Tibial nerve (tissue), 4 donors: ENCODE data around the gene CIB4. TPM values are rescaled to one million over a fixed set of nuclear protein-coding genes. Genes with fewer than 3 reads are reported as not detected.

Source experiments
- DNase-seq, 2 donors: peaks; one replicate each; pipeline ENCODE4 v3.0.0-alpha.2; 2019; ENCODE audit warnings: low spot score in 2 of 2
- H3K27ac ChIP-seq, 4 donors: fragments of 200-600 bp; sonication (generic) in 3 of 4; one replicate each; pipeline ENCODE4 v1.5.1; 2017 to 2019; ENCODE audit warnings: mild to moderate bottlenecking in 1 of 4
- H3K27me3 ChIP-seq, 2 donors: fragments of 200-600 bp; sonication (generic) in 1 of 2; one replicate each; pipeline versions ENCODE4 v1.5.1 to v1.6.0; 2017 to 2019
- H3K36me3 ChIP-seq, 3 donors: fragments of 200-600 bp; sonication (generic); one replicate each; pipeline ENCODE4 v1.5.1; 2018 to 2019
- H3K4me1 ChIP-seq, 4 donors: fragments of 200-600 bp; sonication (generic) in 3 of 4; one replicate each; pipeline ENCODE4 v1.5.1; 2017 to 2019
- H3K4me3 ChIP-seq, 4 donors: fragments of 200-600 bp; sonication (generic) in 3 of 4; one replicate each; pipeline ENCODE4 v1.5.1; 2017 to 2019; ENCODE audit warnings: mild to moderate bottlenecking in 1 of 4, moderate library complexity in 1 of 4
- H3K9me3 ChIP-seq, 4 donors: fragments of 200-600 bp; sonication (generic) in 3 of 4; one replicate each; pipeline ENCODE4 v1.5.1; 2017 to 2019
- CTCF ChIP-seq, 5 experiments: fragments of 200-600 bp in 3 of 5; fragments of 450-650 bp in 2 of 5; sonication (generic) in 3 of 5; IDR thresholded peaks; one replicate each; pipeline ENCODE4 v1.5.1; 2016 to 2019; ENCODE audit warnings: antibody characterized with exemption in 5 of 5, mild to moderate bottlenecking in 3 of 5, moderate library complexity in 2 of 5
- EP300 ChIP-seq, 2 donors: sonication (generic); formaldehyde crosslinking; IDR thresholded peaks; one replicate each; pipeline ENCODE4 v1.6.1; 2017; ENCODE audit warnings: antibody characterized with exemption in 2 of 2, mild to moderate bottlenecking in 1 of 2
- POLR2A ChIP-seq, 2 donors: fragments of 450-650 bp; IDR thresholded peaks; one replicate each; pipeline ENCODE4 v1.6.1; 2017; ENCODE audit warnings: antibody characterized with exemption in 2 of 2, mild to moderate bottlenecking in 2 of 2, moderate library complexity in 2 of 2
- WGBS, 2 donors: methylation state at CpG; one replicate each; pipeline ENCODE4 v1.1.5; 2018; 5-methylcytosine and 5-hydroxymethylcytosine counted together
- total RNA-seq, 4 donors: library from RNA; depleted of rRNA; stranded (reverse); fragments of >200 nt; gene quantifications; one replicate each; pipeline ENCODE4 v1.1.0, GENCODE V29; 2016

The CIB4 gene
- total RNA-seq, 4 donors from 2014 or later: not detected

DNA sequence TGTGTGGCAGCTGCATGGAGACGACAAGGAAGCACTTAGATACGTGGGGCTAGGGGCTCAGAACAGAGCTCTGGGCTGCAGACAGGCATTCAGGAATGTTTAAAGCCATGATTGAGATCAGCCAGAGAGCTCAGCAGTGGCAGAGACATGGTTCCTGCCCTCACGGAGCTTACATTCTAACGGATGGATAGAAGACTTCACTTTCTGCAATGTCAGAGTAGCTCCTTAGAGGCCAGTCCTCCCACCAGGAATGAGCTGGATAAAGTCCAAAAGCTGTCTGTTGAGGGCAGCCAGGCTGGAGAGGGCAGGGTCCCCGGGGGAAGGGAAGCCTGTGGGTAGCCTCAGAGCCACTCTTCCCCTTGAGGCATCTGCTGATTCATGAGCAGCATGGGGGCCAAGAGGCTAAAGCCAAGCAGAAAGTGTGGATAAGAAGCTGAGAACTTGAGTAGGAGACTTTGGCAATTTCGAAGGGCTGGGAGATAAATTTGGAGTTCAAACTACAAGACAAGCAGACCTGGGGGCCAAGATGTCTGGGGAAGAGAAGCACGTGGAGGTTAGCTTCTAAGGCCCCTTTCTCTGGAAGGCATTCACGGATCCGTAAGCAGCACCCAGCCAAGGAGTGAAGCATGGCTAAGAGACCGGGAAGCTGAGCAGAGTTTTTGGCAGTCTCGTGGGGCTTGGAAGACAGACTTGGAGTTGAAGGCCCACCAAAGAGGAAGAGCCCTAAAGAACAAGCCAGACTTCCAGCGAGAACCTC, 9.7 kb upstream of the CIB4 start:
- no peaks in the 10 kb centered on the region for H3K27me3 ChIP-seq
- 77 to 83% methylated on average over 12 of the region's 12 CpGs for WGBS, 2 donors
- no peaks in the 10 kb centered on the region for H3K9me3 ChIP-seq
- DNase-seq: no peak
- no peak for TF ChIP-seq CTCF (IDR thresholded peaks at IDR 0.05)
- no peak for TF ChIP-seq EP300 (IDR thresholded peaks at IDR 0.05)
- H3K27ac ChIP-seq: peak overlapping the region in 1 of 4 donors; percentile 34
- H3K4me3 ChIP-seq: no peak overlapping the region
- H3K4me1 ChIP-seq: peaks cover 0 to 23% (median 1%) of the 10 kb centered on the region in 4 donors
- H3K36me3 ChIP-seq: no peaks in the 10 kb centered on the region

DNA sequence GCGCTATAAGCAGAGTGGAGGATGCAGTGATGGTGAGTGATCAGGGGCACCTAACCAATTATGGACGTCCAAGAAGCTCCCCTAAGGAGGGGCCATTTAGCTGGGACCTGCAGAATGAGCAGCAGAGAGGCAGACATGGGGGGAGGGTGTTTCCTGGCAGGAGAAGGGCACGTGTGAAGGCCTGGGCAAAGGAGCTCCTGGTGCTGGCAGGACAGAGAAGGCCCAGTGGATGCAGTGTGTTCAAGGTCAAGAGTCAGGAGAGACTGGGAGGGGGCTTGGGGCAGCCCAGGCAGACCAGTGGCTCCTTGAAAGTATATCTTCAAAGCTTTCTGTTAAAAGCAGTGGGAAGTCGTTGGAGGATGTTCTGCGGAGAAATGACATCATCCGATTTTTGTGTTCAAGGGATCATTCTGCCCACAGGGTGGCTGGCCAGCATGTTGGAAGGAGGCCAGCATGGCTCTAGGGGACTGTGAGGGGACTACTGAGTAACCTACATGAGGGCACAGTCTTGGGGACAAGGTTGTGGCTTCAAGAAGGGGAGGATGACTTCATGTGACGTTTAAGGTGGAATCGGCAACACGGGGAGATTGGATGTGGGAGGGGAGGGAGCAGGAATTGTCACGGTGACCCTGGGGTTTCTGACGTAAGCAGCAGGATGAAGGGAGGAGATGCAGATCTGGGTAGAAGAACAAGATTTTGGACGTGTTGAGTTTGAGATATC, 9.0 kb upstream of the CIB4 start:
- no peak overlapping the region for H3K27ac ChIP-seq
- whole genome bisulfite sequencing, 2 donors: 73 to 80% methylated on average over 12 of the region's 12 CpGs

DNA sequence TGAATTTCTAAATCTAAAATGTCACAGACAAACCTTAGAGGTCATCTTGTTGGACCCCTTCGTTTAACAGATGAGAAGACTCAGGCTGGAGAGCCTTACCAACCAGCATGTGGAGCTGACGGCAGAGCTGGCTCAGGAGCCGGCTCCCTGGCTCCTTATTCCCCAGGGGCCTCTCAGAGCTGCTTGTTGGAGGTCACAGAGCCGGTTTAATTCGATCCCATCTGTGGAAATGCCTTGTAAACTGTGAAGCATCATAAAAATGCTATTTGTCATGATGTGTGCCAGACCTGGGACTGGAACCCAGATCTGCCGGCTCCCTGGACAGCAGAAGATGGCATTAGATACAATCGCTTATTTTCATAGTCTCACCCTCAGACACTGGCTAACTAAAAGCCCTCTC, 8.2 kb upstream of the CIB4 start:
- Histone ChIP-seq H3K27me3 (no peaks in the 10 kb centered on the region), H3K9me3 (no peaks in the 10 kb centered on the region), H3K4me3 (no peak overlapping the region), H3K27ac (no peak overlapping the region), H3K4me1 (peaks cover 0 to 23% (median 1%) of the 10 kb centered on the region in 4 donors), H3K36me3 (no peaks in the 10 kb centered on the region)
- 70 to 71% methylated on average over 5 to 7 of the region's 7 CpGs for WGBS, 2 donors
- DNase-seq: no peak
- no peak for TF ChIP-seq POLR2A (IDR thresholded peaks at IDR 0.05)
- TF ChIP-seq CTCF (IDR thresholded peaks at IDR 0.05): no peak
- TF ChIP-seq EP300 (IDR thresholded peaks at IDR 0.05): no peak

More for the DNA sequence above, 9.0 kb upstream of the CIB4 start:
- DNase-seq: no peak
- H3K9me3 ChIP-seq: no peaks in the 10 kb centered on the region
- peaks cover 0 to 23% (median 1%) of the 10 kb centered on the region in 4 donors for H3K4me1 ChIP-seq
- H3K27me3 ChIP-seq: no peaks in the 10 kb centered on the region
- TF ChIP-seq EP300 (IDR thresholded peaks at IDR 0.05) (no peak), CTCF (IDR thresholded peaks at IDR 0.05) (no peak), POLR2A (IDR thresholded peaks at IDR 0.05) (no peak)
- H3K36me3 ChIP-seq: no peaks in the 10 kb centered on the region
- H3K4me3 ChIP-seq: no peak overlapping the region

- no peaks in the 10 kb centered on the region for H3K27me3 ChIP-seq
- H3K36me3 ChIP-seq: no peaks in the 10 kb centered on the region
- no peak overlapping the region for H3K4me3 ChIP-seq
- 88 to 95% methylated on average over 6 of the region's 6 CpGs for WGBS, 2 donors
- peaks cover 0 to 23% (median 1%) of the 10 kb centered on the region in 4 donors for H3K4me1 ChIP-seq
- no peak for DNase-seq
- TF ChIP-seq EP300 (IDR thresholded peaks at IDR 0.05) (no peak), POLR2A (IDR thresholded peaks at IDR 0.05) (no peak), CTCF (IDR thresholded peaks at IDR 0.05) (no peak)
- no peaks in the 10 kb centered on the region for H3K9me3 ChIP-seq
- no peak overlapping the region for H3K27ac ChIP-seq
Observed at GRCh38 chr2:26648516-26648915, 7.3 kb upstream of the CIB4 start.

DNA sequence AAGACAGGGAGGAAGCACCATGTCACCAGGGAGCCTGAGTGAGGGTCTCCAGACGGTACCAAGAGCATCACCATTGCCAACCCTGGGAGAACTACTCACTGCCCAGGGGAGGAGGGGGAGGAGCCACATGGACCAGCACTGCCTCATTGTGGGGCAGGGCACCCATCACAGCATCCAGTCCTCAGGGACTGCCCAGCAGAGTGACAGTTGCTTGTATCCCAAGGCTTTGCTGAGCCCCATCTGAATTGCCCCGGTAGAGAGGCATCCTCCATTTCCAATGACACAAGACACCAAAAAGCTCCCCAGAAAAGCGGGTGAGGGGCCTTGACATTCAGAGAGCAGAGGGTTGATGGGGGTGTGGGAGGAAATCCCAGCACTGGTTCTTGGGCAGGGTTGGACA, 6.8 kb upstream of the CIB4 start:
- TF ChIP-seq EP300 (IDR thresholded peaks at IDR 0.05): no peak
- TF ChIP-seq CTCF (IDR thresholded peaks at IDR 0.05): no peak
- no peak for TF ChIP-seq POLR2A (IDR thresholded peaks at IDR 0.05)
- 74 to 82% methylated on average over 3 of the region's 3 CpGs for WGBS, 2 donors
- Histone ChIP-seq H3K4me1 (peaks cover 0 to 19% (median 1%) of the 10 kb centered on the region in 4 donors), H3K9me3 (no peaks in the 10 kb centered on the region), H3K36me3 (no peaks in the 10 kb centered on the region), H3K27ac (no peak overlapping the region), H3K4me3 (no peak overlapping the region), H3K27me3 (no peaks in the 10 kb centered on the region)
- DNase-seq: no peak
